DMS53 treated with DMSO at 0.1 percent for 48 hours (cell line): Measurements from ENCODE around the gene EXOC4.

Source experiments
- DNase-seq: peaks from one replicate; lab custom pipeline; 2025; ENCODE audit not compliant: unreplicated experiment; lab: John Stamatoyannopoulos, UW

The EXOC4 gene

GRCh38 chr7:133530682-133531081, 277.8 kb downstream of the EXOC4 start:
- DNase-seq, result no peak

GRCh38 chr7:133534816-133535215, 281.9 kb downstream of the EXOC4 start:
- DNase-seq, result no peak

GRCh38 chr7:133535308-133535707, 282.4 kb downstream of the EXOC4 start:
- DNase-seq, result no peak

- no peak for DNase-seq
Measured at GRCh38 chr7:133536450-133536849, 283.6 kb downstream of the EXOC4 start.

DNA sequence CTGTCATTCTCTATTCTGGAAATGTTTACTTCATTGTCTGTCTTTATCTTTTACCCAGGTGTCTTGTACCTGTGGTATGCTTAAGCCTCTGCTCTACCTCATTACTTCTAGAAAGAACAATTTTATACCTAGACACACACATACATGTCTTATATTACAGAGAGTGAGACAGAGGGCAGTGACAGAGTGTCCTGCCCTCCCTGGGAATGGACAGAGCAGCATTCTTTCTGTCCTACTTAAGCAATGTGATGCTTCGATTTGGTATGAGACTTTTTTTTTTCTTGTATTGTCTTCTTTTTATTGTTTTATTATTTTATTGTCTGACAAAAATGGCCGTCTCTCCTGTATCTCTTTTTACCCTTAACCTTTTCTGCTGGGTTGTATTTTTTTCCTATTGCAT, 286.1 kb downstream of the EXOC4 start:
- no peak for DNase-seq

DNA sequence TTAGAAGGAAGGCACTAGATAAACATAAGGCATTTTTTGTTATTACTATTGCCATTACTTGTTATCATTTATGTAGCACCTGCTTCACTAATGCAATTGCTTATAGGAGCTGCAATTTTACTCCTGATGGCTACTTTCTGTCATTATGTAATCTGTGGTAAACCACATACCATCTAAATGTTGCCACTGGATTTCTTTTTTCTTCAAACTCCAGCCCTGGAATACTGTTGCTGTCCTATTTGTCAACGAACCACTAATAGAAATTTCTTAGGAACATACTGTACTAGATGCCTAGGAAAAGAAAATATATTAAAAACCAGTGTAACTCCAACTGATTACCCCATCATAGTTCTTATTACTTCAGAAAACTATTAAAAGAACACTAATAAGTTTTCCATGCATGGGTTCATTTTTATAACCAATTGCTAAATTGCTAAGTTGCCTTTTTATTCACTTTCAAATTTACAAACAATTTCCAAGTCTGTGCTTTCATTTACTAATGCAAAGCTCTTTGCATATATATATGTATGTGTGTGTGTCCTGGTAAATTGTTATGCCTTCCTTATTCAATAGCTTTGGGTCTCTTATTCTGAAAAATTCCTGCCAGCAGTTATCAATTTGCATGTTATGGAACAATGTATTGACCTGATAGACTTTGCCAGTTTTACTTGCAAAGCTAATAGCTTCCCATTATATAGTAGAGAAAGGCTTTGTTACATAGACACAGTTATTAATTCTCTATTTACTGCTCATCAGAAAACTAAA, 287.4 kb downstream of the EXOC4 start:
- no peak for DNase-seq

DNA sequence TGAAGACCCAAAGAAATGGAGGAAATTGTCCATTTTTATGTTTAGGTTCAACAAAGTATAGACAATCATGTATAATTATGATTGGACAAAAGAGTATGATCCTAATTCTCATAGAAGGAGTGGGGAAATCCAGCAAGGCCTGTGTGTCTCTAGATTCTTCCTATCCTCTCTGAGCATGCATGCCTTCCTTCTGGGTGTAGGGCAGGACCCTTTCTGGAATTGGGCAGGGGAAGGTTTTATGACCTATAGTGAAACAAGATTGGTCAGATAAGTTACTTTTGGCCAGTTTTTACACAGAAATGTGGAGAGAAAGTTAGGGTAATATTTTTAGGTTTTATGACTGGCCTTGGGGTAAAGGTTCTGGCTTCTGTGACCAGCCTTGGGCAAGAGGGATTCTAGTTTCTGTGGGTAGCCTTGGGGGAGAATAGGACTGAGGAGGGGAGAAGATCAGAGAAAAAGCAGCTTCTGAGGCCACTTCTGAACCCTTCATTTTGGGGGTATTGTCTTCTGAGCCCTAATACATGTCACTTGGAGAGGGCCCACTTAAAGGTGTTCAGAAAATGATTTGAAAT, 289.4 kb downstream of the EXOC4 start:
- no peak for DNase-seq

- no peak for DNase-seq
Measured at GRCh38 chr7:133543657-133544056, 290.8 kb downstream of the EXOC4 start.

DNA sequence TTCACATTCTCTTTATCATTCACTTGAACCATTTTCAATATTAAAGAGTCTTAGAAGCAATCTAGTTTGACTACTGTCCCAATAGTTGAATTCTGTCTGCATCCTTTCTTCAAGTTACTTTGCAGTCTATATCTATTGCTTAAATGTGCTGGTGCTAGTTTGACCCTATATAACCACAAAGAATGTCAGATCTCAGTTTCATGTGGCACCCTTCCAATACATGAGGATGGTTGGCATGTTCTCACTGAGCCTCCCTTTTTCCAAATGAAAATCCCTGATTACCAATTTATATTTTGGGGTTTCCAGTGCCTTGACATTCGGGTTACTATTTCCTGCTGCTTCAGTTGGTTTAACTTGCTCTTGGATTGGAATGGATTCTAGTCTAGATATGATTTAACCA, 292.7 kb downstream of the EXOC4 start:
- DNase-seq, result no peak

DNA sequence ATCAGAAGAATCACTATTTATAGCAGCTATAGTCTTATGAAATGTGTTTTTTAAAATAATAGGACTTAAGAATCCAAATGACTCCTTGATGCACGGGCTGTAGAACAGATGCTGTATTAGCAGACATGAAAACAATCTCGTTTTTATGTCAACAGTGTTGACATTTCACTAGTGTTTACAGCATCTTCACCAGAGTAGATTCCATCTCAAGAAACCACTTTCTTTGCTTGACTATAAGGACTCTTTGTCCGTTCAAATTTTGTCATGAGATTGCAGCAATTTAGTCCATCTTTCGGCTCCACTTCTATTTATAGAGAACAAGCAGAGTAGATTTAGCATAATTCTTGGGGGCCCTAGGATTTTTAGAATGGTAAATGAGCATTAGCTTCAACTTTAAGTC, 295.1 kb downstream of the EXOC4 start:
- no peak for DNase-seq

DNA sequence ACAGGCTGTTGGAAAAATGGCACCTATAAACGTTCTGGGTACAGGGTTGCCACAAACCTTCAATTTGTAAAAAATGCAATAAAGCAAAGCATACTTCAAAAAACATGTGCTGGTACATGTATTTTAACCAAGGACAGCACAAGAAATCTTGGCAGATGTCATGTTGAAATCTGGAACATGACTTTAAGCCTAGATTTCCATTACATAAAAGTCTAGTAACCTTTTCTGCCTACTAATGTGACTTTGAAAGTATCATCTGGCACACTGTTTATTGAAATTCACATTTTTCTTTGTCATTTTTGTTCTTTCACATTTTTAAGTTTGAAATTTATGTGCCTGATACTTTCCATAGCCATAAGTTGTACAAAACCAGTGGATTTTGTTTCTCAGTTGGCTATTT, 296.8 kb downstream of the EXOC4 start:
- no peak for DNase-seq

GRCh38 chr7:133550145-133550544, 297.3 kb downstream of the EXOC4 start:
- DNase-seq, result no peak

GRCh38 chr7:133550811-133551210, 297.9 kb downstream of the EXOC4 start:
- no peak for DNase-seq

GRCh38 chr7:133551466-133551865, 298.6 kb downstream of the EXOC4 start:
- no peak for DNase-seq

DNA sequence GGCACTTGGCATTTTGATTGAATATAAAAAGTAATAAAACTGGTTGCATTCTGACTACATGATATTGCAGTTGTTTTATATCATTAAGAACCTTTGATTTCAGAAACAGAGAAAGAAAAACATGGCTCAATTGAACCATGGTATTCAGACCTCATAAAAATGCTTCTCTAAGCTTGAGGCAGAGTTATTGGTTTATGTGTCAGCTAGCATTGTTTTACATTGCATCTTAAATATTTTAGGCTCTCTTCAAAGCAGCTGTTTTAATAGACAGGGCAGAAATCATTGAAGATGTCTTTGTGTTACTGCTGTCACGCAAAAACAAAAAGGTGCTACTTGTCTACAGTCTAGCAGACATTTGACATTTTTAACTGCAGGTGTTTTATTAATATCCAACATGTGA, 299.2 kb downstream of the EXOC4 start:
- no peak for DNase-seq

GRCh38 chr7:133554330-133554729, 301.5 kb downstream of the EXOC4 start:
- DNase-seq, result no peak

- DNase-seq, result no peak
Measured at GRCh38 chr7:133556048-133556447, 303.2 kb downstream of the EXOC4 start.

DNA sequence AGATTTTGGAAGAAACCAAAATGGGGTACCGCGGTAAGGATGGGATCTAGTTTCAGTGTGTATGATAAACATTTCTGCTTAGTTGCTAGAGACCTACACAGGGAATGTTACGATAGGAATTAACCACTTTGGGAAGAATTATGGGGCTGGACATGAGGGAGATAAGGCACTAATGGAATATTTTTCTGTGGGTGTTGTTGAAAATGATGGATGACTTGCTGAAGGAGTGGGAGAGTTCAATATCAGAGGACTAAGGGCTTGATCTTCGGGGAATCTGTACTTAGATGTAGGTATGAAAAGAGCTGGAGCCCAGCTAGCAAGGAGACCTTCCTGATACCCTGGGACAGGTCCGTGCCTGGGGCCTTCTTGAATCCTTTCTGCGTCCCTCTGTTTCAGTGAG, 303.7 kb downstream of the EXOC4 start:
- no peak for DNase-seq

- no peak for DNase-seq
Measured at GRCh38 chr7:133560900-133561299, 308.0 kb downstream of the EXOC4 start.

DNA sequence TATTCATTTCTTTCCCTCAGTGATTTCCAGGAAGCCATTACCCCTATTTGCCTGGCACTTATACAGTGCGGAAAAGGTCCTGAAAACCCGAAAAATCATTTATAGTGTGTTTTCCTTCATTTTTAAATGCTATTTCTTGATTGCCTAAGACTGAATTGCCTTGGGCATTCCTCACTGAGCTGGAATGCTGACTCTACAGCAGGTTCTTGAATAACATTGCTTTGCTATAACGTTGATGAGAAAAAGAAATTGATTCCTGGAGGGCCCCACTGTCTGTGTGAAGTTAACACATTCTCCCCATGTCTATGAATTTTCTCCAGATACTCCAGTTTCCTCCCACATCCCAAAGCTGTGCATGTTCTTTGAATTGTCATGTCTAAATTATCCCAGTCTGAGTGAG, 308.5 kb downstream of the EXOC4 start:
- DNase-seq, result no peak

DNA sequence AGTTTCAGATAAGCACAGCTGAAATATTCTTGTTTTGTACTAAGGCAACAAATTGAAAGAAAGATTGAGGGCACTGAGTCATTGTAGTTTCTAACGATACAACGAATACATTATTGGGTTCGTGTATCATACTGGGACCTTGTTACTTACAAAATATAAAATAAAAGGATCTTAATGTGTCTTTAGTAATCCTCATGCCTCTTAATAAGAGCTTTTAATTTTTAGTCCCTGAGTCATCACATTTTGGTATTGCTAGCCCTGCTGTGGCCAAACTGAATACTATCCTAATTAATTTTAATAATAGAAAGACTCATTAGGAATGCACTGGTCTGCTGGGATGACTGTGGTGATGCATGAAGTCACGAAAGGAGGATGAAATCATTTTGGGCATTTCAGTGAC, 309.7 kb downstream of the EXOC4 start:
- DNase-seq, result no peak

- DNase-seq, result no peak
Measured at GRCh38 chr7:133563251-133563650, 310.4 kb downstream of the EXOC4 start.

- no peak for DNase-seq
Measured at GRCh38 chr7:133564484-133564883, 311.6 kb downstream of the EXOC4 start.
